NCI-H82 treated with DMSO at 0.1 percent for 48 hours (cell line): ENCODE results near the gene IL17REL.

Experiments used
- DNase-seq: peaks from one replicate; lab custom pipeline; 2025; ENCODE audit not compliant: unreplicated experiment; lab: John Stamatoyannopoulos, UW

IL17REL gene

GRCh38 chr22:50046481-50047245, 34.1 kb upstream of the IL17REL start:
- DNase-seq, result no peak

- DNase-seq, result no peak
These were observed 33.5 kb upstream of the IL17REL start for GRCh38 chr22:50046019-50046415.

- no peak for DNase-seq
These were observed 32.9 kb upstream of the IL17REL start for GRCh38 chr22:50045211-50046018.

GRCh38 chr22:50044485-50045118, 32.0 kb upstream of the IL17REL start:
- DNase-seq, result no peak

- no peak for DNase-seq
These were observed 28.9 kb upstream of the IL17REL start for GRCh38 chr22:50041361-50042065.

- no peak for DNase-seq
These were observed 28.2 kb upstream of the IL17REL start for GRCh38 chr22:50040717-50041116.

GRCh38 chr22:50039669-50040443, 27.3 kb upstream of the IL17REL start:
- no peak for DNase-seq

GRCh38 chr22:50035976-50036724, 23.6 kb upstream of the IL17REL start:
- no peak for DNase-seq

GRCh38 chr22:50035131-50035881, 22.7 kb upstream of the IL17REL start:
- DNase-seq, result no peak

GRCh38 chr22:50034126-50035081, 21.8 kb upstream of the IL17REL start:
- DNase-seq, result no peak

GRCh38 chr22:50032941-50033601, 20.5 kb upstream of the IL17REL start:
- no peak for DNase-seq

GRCh38 chr22:50032109-50032871, 19.7 kb upstream of the IL17REL start:
- DNase-seq, result no peak

GRCh38 chr22:50031189-50032091, 18.9 kb upstream of the IL17REL start:
- DNase-seq, result no peak

- no peak for DNase-seq
These were observed 18.0 kb upstream of the IL17REL start for GRCh38 chr22:50030297-50031188.
